OCI-LY7 (cell line): Measurements from ENCODE around the gene SLC25A46.

Experiments used
- EZH2phosphoT487 ChIP-seq: fragments of 200-600 bp; sonication (generic); IDR thresholded peaks from 2 replicates; pipeline ENCODE4 v1.6.1; 2018; ENCODE audit warnings: low read depth, borderline replicate concordance, mild to moderate bottlenecking, mixed run types, antibody characterized with exemption, low read length, moderate library complexity, mixed read lengths
- TF ChIP-seq, protein P1 (sequence below): fragments of 200-600 bp; sonication (generic); conservative IDR thresholded peaks from 2 replicates; pipeline ENCODE4 v1.5.1; 2014; ENCODE audit warnings: mild to moderate bottlenecking, antibody characterized with exemption, low read length, moderate library complexity, mixed read lengths

DNA sequence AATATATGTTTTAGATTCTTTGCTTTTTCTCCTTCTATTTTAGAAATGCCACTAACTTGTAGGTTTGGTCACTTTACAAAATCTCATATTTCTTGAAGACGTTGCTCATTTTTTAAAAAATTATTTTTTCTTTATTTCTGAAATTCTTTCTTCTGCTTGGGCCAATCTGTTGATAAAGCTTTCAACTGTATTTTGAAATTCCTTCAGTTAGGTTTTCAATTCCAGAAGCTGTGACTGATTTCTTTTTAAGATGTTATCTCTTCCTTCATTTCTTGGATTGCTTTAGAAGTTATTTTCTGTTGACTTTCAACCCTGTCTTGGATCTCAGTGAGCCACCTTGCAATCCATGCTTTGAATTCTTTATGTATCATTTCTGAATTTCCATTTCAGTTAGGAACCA, 64.2 kb downstream of the SLC25A46 start:
- TF ChIP-seq, protein P1, sequence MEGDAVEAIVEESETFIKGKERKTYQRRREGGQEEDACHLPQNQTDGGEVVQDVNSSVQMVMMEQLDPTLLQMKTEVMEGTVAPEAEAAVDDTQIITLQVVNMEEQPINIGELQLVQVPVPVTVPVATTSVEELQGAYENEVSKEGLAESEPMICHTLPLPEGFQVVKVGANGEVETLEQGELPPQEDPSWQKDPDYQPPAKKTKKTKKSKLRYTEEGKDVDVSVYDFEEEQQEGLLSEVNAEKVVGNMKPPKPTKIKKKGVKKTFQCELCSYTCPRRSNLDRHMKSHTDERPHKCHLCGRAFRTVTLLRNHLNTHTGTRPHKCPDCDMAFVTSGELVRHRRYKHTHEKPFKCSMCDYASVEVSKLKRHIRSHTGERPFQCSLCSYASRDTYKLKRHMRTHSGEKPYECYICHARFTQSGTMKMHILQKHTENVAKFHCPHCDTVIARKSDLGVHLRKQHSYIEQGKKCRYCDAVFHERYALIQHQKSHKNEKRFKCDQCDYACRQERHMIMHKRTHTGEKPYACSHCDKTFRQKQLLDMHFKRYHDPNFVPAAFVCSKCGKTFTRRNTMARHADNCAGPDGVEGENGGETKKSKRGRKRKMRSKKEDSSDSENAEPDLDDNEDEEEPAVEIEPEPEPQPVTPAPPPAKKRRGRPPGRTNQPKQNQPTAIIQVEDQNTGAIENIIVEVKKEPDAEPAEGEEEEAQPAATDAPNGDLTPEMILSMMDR = no peak
- TF ChIP-seq EZH2phosphoT487 = no peak
